NCI-H2196 treated with DMSO at 0.1 percent for 48 hours (cell line): Measurements from ENCODE around the gene SLAMF6.
"Not testable (repeated sequence)": the region's sequence is repeated elsewhere in the genome, so short reads cannot be mapped to it uniquely, and the experiment has no call there.

Experiments
- DNase-seq: peaks from one replicate; lab custom pipeline; 2025; ENCODE audit not compliant: unreplicated experiment; lab: John Stamatoyannopoulos, UW

Gene SLAMF6

DNA sequence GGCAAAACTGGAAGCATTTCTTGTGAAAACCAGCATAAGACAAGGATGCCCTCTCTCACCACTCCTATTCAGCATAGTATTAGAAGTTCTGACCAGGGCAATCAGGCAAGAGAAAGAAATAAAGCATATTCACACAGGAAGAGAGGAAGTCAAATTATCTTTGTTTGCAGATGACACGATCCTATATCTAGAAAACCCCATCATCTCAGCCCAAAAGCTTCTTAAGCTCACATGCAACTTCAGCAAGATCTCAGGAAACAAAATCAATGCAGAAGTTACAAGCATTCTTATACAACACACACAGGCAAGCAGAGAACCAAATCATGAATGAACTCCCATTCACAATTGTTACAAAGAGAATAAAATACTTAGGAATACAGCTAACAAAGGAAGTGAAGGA, 7.1 kb downstream of the SLAMF6 start:
- not testable (repeated sequence) for DNase-seq

DNA sequence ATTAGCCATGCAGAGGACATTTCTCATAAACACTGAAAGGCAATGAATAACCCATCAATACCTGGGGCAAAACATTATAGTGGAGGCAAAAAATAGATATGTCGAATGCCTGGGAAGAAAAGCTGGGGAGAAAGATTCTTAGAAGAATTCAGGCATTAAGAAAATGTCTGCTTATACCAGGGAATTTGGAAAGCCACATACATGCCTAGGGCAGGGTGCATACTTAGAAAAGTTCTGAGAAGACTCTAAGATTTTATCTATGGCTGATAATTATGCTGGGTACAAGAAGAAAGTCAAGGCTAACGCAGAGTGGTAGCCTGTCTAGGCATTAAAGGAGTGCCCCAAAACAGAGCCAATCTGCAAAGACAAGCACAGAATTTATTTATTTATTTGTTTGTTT, 18.4 kb downstream of the SLAMF6 start:
- DNase-seq = no peak

- DNase-seq = no peak
Observed at GRCh38 chr1:160503087-160503486, 20.0 kb downstream of the SLAMF6 start.

GRCh38 chr1:160500321-160500990, 22.6 kb downstream of the SLAMF6 start:
- DNase-seq = no peak

DNA sequence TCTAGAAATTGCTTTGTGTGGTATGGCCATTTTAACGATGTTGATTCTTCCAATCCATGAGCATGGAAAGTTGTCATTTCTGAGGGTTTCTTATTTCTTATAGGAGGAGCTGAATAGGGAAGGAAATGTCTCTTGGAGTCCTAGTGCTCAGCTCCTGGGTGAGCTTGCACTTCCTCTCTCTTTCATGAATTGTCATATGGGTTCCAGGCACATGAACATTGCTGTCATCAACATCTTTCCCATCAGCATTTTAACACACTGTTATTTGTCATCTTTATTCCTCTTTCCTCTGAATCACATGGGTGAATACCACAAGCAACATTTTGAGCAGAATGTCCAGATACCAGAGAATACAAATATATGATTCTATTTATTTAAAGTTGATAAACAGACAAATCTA, 23.4 kb downstream of the SLAMF6 start:
- DNase-seq = no peak

- DNase-seq = not testable (repeated sequence)
Observed at GRCh38 chr1:160498301-160499065, 24.6 kb downstream of the SLAMF6 start.

GRCh38 chr1:160496334-160496733, 26.7 kb downstream of the SLAMF6 start:
- DNase-seq = no peak

DNA sequence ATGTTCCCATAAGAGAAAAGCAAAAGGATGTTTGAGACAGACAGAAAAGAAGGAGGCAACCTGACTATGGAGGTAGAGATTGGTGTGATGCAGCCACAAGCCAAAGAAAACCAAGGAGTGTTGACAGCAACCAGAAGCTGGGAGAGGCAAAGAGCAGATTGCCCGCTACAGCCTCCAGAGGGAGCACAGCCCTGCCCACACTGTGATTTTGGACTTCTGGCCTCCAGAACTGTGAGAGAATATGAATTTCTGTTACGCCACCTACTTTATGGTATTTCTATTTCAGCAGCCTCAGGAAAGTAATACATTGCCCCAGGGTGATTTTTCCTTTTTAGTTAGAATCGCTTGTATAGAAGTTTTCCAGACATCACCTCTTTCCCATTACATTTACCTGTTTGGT, 28.4 kb downstream of the SLAMF6 start:
- DNase-seq = no peak

GRCh38 chr1:160492617-160493016, 30.4 kb downstream of the SLAMF6 start:
- DNase-seq = no peak

DNA sequence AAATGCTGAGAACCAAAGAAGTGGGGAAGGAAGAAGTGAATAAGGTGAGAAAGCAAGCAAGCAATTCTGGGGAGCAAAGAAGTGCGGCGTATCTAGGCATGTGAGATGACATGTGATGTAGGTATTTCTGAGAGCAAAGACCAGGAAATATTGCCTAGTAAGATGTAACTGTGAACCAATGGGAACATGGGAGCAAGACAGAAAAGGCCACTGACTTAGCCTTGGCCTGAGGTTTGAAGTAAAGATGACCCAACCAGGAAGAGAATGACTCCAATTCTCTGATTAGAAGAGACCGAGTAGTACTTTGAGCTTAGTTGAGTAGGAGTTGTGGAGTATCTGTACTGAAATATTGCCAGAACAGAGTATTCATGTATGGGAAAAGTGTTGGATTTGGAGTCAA, 31.1 kb downstream of the SLAMF6 start:
- DNase-seq = no peak

- DNase-seq = no peak
Observed at GRCh38 chr1:160491017-160491416, 32.0 kb downstream of the SLAMF6 start.

- DNase-seq = no peak
Observed at GRCh38 chr1:160489513-160490261, 33.4 kb downstream of the SLAMF6 start.

DNA sequence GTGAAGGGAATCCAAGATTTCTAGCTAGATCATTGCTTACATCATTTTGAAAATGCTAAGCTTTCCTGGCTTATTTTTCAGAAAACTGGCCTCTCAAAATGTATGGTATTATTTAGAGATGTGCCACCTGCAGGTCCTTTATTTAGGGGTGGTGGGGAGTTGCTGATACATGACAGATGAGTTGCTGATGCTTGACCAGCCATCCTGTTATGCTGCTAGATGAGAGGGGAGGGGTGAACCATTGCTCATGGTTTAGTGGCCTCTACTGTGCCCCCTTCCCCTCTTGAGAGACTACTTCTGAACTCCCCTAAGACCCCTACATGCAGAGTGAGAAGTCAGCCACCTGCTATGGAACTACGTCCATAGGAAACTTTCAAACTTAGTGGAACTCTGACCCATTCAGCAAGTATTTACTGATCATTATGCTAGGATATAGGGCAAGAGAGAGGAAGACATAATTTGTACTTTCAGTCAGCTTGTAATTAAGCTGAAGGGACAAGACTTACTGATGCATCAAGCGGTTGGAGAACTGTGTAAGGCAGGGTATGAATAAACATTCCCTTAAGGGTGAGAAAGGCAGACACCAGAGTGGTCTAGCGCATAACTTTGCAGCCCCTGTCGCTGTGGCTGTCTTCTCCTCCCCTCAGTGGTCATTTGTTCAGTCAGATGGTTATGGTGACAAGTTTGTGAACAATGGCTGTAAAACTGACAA, 34.6 kb downstream of the SLAMF6 start:
- DNase-seq = no peak

DNA sequence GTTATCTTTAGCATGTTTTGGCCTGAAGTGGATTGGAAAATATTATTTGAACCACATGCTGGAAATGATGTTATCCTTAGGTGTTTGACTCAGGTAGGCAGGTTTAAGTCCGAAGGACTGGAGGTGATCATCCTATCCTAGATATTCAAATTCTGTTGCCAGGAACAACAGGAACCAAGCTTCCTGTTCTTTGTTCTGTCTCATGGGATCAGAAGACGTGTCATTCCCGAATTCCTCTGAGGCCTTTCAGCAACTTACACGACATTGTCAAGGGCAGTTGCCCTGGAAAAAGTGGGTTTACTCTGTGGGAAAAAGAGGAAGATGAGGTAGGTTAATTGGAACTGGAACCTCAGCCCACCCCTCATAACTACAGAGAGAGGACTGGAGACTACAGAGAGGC, 36.6 kb downstream of the SLAMF6 start:
- DNase-seq = no peak

- no peak for DNase-seq
Observed at GRCh38 chr1:160483505-160484185, 39.4 kb downstream of the SLAMF6 start.

- DNase-seq = no peak
Observed at GRCh38 chr1:160481979-160482596, 41.0 kb downstream of the SLAMF6 start.

DNA sequence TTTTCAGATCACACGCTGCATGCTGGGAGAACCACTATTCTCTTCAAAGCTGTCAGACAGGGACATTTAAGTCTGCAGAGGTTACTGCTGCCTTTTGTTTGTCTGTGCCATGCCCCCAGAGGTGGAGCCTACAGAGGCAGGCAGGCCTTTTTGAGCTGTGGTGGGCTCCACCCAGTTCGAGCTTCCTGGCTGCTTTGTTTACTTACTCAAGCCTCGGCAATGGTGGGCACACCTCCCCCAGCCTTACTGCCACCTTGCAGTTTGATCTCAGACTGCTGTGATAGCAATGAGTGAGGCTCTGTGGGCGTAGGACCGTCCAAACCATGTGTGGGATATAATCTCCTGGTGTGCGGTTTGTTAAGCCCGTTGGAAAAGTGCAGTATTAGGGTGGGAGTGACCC, 42.3 kb downstream of the SLAMF6 start:
- not testable (repeated sequence) for DNase-seq

DNA sequence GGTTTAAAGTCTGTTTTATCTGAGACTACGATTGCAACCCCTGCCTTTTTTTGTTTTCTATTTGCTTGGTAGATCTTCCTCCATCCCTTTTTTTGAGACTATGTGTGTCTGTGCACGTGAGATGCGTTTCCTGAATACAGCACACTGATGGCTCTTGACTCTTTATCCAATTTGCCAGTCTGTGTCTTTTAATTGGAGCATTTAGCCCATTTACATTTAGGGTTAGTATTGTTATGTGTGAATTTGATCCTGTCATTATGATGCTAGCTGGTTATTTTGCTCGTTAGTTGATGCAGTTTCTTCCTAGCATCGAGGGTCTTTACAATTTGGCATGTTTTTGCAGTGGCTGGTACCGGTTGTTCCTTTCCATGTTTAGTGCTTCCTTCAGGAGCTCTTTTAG, 44.0 kb downstream of the SLAMF6 start:
- not testable (repeated sequence) for DNase-seq

DNA sequence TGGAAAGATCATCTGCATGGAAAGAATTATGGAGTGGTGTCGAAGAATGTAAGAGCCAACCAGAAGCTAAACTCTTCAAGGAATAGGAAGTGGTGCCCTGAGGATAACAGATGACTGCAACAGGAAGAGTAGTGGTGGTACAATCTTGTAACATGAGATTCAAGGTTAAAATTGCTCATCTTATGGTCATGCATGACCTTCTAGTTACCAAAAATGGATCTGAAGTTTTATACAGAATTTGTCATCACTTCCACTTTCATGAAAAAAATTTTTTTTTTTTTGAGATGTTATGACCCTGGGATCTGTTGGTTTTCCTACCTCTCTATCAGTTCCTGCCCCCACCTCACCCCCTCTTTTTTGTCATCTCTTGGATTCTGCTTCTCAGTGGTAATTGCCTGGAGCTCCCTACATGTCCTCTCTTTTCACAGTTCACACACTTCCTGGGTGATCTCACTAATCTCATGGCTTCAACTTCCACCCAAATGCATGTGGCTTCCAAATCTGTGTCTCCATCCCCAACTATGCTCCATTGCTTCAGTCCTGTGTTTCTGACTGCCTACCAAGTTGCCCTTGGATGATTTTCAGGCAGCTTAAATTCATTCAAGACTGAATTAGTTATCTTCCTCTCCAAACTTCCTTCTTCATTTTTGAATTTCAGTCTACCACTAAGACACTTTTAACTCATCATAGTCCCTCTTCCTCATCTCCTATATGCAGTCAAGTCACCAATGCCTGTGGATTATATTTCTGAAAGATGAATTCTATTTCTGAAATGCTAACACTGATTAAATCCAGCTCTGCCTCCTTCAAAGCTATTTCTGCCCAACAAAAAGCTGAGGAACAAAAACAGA, 48.4 kb downstream of the SLAMF6 start:
- DNase-seq = no peak
